H9 (cell line): Measurements from ENCODE around the gene RSPO3. TPM values are rescaled to one million over a fixed set of nuclear protein-coding genes. Genes with fewer than 3 reads are reported as not detected.

Source experiments
- DNase-seq: peaks from one replicate; pipeline ENCODE4 v3.0.0-alpha.2; 2017
- H2AFZ ChIP-seq: one replicate; pipeline ENCODE4 v1.6.1; 2013; ENCODE audit warnings: mild to moderate bottlenecking, low read length, control low read depth, moderate library complexity
- H2AK5ac ChIP-seq: 2 replicates; pipeline ENCODE4 v1.6.1; 2013; ENCODE audit warnings: low read length, control low read depth, mixed read lengths; ENCODE audit not compliant: insufficient read length
- H2BK120ac ChIP-seq: one replicate; pipeline ENCODE4 v1.6.1; 2013; ENCODE audit warnings: low read depth, mild to moderate bottlenecking, low read length, control low read depth, inconsistent platforms; ENCODE audit not compliant: poor library complexity, severe bottlenecking
- H2BK12ac ChIP-seq: 2 replicates; pipeline ENCODE4 v1.6.1; 2013; ENCODE audit warnings: low read length, control low read depth, mixed read lengths, low read depth; ENCODE audit not compliant: insufficient read length
- H2BK15ac ChIP-seq: 2 replicates; pipeline ENCODE4 v1.6.1; 2013; ENCODE audit warnings: low read depth, low read length, control low read depth
- H2BK20ac ChIP-seq: one replicate; pipeline ENCODE4 v1.6.1; 2013; ENCODE audit warnings: low read depth, mild to moderate bottlenecking, low read length, control low read depth, inconsistent platforms; ENCODE audit not compliant: poor library complexity, severe bottlenecking
- H2BK5ac ChIP-seq: 2 replicates; pipeline ENCODE4 v1.6.1; 2013; ENCODE audit warnings: low read length, control low read depth, mixed read lengths; ENCODE audit not compliant: insufficient read length
- H3K14ac ChIP-seq: 2 replicates; pipeline ENCODE4 v1.6.1; 2013; ENCODE audit warnings: low read length, control low read depth; ENCODE audit not compliant: insufficient read depth
- H3K18ac ChIP-seq: 2 replicates; pipeline ENCODE4 v1.6.1; 2013; ENCODE audit warnings: low read depth, mild to moderate bottlenecking, mixed read lengths, low read length, control low read depth; ENCODE audit not compliant: insufficient read length
- H3K23ac ChIP-seq: 2 replicates; pipeline ENCODE4 v1.6.1; 2013; ENCODE audit warnings: low read length, control low read depth, mixed read lengths, low read depth; ENCODE audit not compliant: insufficient read length
- H3K23me2 ChIP-seq: 2 replicates; pipeline ENCODE4 v1.6.1; 2013; ENCODE audit warnings: low read depth, mild to moderate bottlenecking, mixed read lengths, low read length, control low read depth; ENCODE audit not compliant: insufficient read length, poor library complexity, severe bottlenecking
- H3K27ac ChIP-seq: 2 replicates; pipeline ENCODE4 v1.5.1; 2013; ENCODE audit warnings: low read length, control low read depth, mixed read lengths, low read depth; ENCODE audit not compliant: insufficient read length
- H3K27me3 ChIP-seq: 2 replicates; pipeline ENCODE4 v1.6.1; 2013; ENCODE audit warnings: low read length, control low read depth, inconsistent platforms; ENCODE audit not compliant: insufficient read depth
- H3K4ac ChIP-seq: 2 replicates; pipeline ENCODE4 v1.6.1; 2013; ENCODE audit warnings: low read depth, mild to moderate bottlenecking, control low read depth, inconsistent platforms, low read length, moderate library complexity
- H3K4me1 ChIP-seq: 2 replicates; pipeline ENCODE4 v1.6.1; 2013; ENCODE audit warnings: low read length, control low read depth, inconsistent platforms; ENCODE audit not compliant: insufficient read depth
- H3K4me2 ChIP-seq: 2 replicates; pipeline ENCODE4 v1.6.1; 2013; ENCODE audit warnings: low read length, control low read depth, mixed read lengths; ENCODE audit not compliant: insufficient read length, insufficient read depth
- H3K56ac ChIP-seq: 2 replicates; pipeline ENCODE4 v1.6.1; 2013; ENCODE audit warnings: low read depth, mild to moderate bottlenecking, mixed read lengths, low read length, control low read depth; ENCODE audit not compliant: insufficient read length
- H3K79me1 ChIP-seq: 2 replicates; pipeline ENCODE4 v1.6.1; 2013; ENCODE audit warnings: low read depth, mild to moderate bottlenecking, moderate library complexity, low read length, control low read depth, inconsistent platforms; ENCODE audit not compliant: insufficient read depth, poor library complexity, severe bottlenecking
- H3K79me2 ChIP-seq: 2 replicates; pipeline ENCODE4 v1.6.1; 2013; ENCODE audit warnings: low read length, control low read depth, inconsistent platforms; ENCODE audit not compliant: insufficient read depth
- H3K9ac ChIP-seq: 2 replicates; pipeline ENCODE4 v1.6.1; 2013; ENCODE audit warnings: low read length, control low read depth, mixed read lengths; ENCODE audit not compliant: insufficient read length; ENCODE audit errors: extremely low read depth
- H3K9me3 ChIP-seq: one replicate; pipeline ENCODE4 v1.6.1; 2013; ENCODE audit warnings: low read depth, low read length, inconsistent platforms; ENCODE audit not compliant: control insufficient read depth
- H3T11ph ChIP-seq: one replicate; pipeline ENCODE4 v1.6.1; 2013; ENCODE audit warnings: mild to moderate bottlenecking, low read length, control low read depth, inconsistent platforms
- H4K20me1 ChIP-seq: one replicate; pipeline ENCODE4 v1.6.1; 2013; ENCODE audit not compliant: control insufficient read depth, insufficient read length, insufficient read depth
- H4K5ac ChIP-seq: 2 replicates; pipeline ENCODE4 v1.6.1; 2013; ENCODE audit warnings: low read depth, mild to moderate bottlenecking, mixed read lengths, low read length, control low read depth; ENCODE audit not compliant: insufficient read length
- H4K8ac ChIP-seq: replicated peaks from 2 replicates; pipeline ENCODE4 v1.6.1; 2013; ENCODE audit warnings: low read length, control low read depth, mixed read lengths, low read depth; ENCODE audit not compliant: insufficient read length
- H4K91ac ChIP-seq: 2 replicates; pipeline ENCODE4 v1.6.1; 2013; ENCODE audit warnings: low read depth, mild to moderate bottlenecking, moderate library complexity, mixed read lengths, low read length, control low read depth; ENCODE audit not compliant: insufficient read length
- H3K27ac Mint-ChIP-seq, 3 experiments: 2 replicates in 2 of 3; 3 replicates in 1 of 3; pipeline ENCODE4 v1.8.0; 2020 to 2021; ENCODE audit warnings: mixed read lengths in 3 of 3, mild to moderate bottlenecking in 1 of 3, moderate library complexity in 1 of 3
- H3K27me3 Mint-ChIP-seq: 2 replicates; pipeline ENCODE4 v1.8.0; 2021; ENCODE audit warnings: low read depth, mild to moderate bottlenecking, moderate library complexity, mixed read lengths
- H3K36me3 Mint-ChIP-seq, 3 experiments: 2 replicates in 2 of 3; 3 replicates in 1 of 3; pipeline ENCODE4 v1.8.0; 2020 to 2021; ENCODE audit warnings: low read depth in 3 of 3, mixed read lengths in 3 of 3; ENCODE audit not compliant: insufficient read depth in 1 of 3
- H3K4me1 Mint-ChIP-seq, 2 experiments: 2 replicates each; pipeline ENCODE4 v1.8.0; 2020; ENCODE audit warnings: mixed read lengths in 2 of 2
- H3K4me3 Mint-ChIP-seq, 2 experiments: 2 replicates in 1 of 2; 3 replicates in 1 of 2; pipeline ENCODE4 v1.8.0; 2020 to 2021; ENCODE audit warnings: mild to moderate bottlenecking in 2 of 2, mixed read lengths in 2 of 2, moderate library complexity in 1 of 2
- H3K9me3 Mint-ChIP-seq, 2 experiments: 2 replicates in 1 of 2; 3 replicates in 1 of 2; pipeline ENCODE4 v1.8.0; 2020; ENCODE audit warnings: mild to moderate bottlenecking in 2 of 2, mixed read lengths in 2 of 2, moderate library complexity in 1 of 2
- CTCF ChIP-seq: fragments of 200-600 bp; sonication (generic); conservative IDR thresholded peaks from 3 replicates; pipeline ENCODE4 v1.8.0; 2021; ENCODE audit warnings: antibody characterized with exemption, mild to moderate bottlenecking
- WGBS: extraction: QIAGEN DNeasy Blood & Tissue Kit; methylation state at CpG from one replicate; pipeline ENCODE4 v1.1.7; 2013; ENCODE audit warnings: missing lambda C conversion rate, low lambda C conversion rate, mixed read lengths; ENCODE audit not compliant: insufficient read length; ENCODE audit errors: extremely low coverage; 5-methylcytosine and 5-hydroxymethylcytosine counted together
- total RNA-seq: library from RNA; stranded (reverse); gene quantifications from 2 replicates; pipeline ENCODE4 v1.2.1, GENCODE V29; 2021

RSPO3 gene
- total RNA-seq, 1 experiment from 2014 or later = not detected

- Histone ChIP-seq H3K18ac (no peak overlapping the region), H3K9ac (no peak overlapping the region), H2BK5ac (no peak overlapping the region), H3K56ac (no peak overlapping the region), H2BK120ac (no peak overlapping the region), H3K4ac (no peak overlapping the region), H2AFZ (no peak overlapping the region), H4K8ac (no peak overlapping the region), H3K23me2 (no peaks in the 10 kb centered on the region), H2AK5ac (no peak overlapping the region), H4K91ac (no peak overlapping the region), H3K79me1 (no peaks in the 10 kb centered on the region), H3K4me2 (no peak overlapping the region), H3K27me3 (no peaks in the 10 kb centered on the region), H4K20me1 (no peaks in the 10 kb centered on the region), H2BK12ac (no peak overlapping the region), H3K23ac (no peak overlapping the region), H3K79me2 (no peaks in the 10 kb centered on the region), H3K14ac (no peak overlapping the region), H3T11ph (no peak overlapping the region), H4K5ac (no peak overlapping the region), H2BK15ac (no peak overlapping the region), H3K4me1 (no peaks in the 10 kb centered on the region), H3K9me3 (no peaks in the 10 kb centered on the region), H3K27ac (no peak overlapping the region), H2BK20ac (no peak overlapping the region)
- no peaks in the 10 kb centered on the region for H3K36me3 Mint-ChIP-seq
- no CpG with 5 or more reads among the region's 3 CpGs for WGBS
- no peak for DNase-seq
- no peaks in the 10 kb centered on the region for H3K9me3 Mint-ChIP-seq
- peaks cover 1 to 2% of the 10 kb centered on the region in 2 experiments; a peak in 1 of 4 replicates for H3K4me1 Mint-ChIP-seq
- no peak overlapping the region for H3K27ac Mint-ChIP-seq
- no peaks in the 10 kb centered on the region for H3K27me3 Mint-ChIP-seq
- peak; percentile 67 for TF ChIP-seq CTCF
- H3K4me3 Mint-ChIP-seq = no peak overlapping the region
Measured at GRCh38 chr6:127069659-127070279, 48.7 kb upstream of the RSPO3 start.
